Glutamatergic neuron (in vitro differentiated cells): ENCODE data around the gene CBR3. TPM values are rescaled to one million over a fixed set of nuclear protein-coding genes. Genes with fewer than 3 reads are reported as not detected.

ENCODE experiments used
- DNase-seq: peaks from one replicate; pipeline ENCODE4 v3.0.0; 2022
- H3K27ac Mint-ChIP-seq: one replicate; pipeline ENCODE4 v1.8.0; 2020; ENCODE audit warnings: mild to moderate bottlenecking, mixed read lengths, inconsistent platforms; ENCODE audit not compliant: unreplicated experiment
- H3K27me3 Mint-ChIP-seq: one replicate; pipeline ENCODE4 v1.8.0; 2020; ENCODE audit warnings: mild to moderate bottlenecking, moderate library complexity, mixed read lengths, inconsistent platforms; ENCODE audit not compliant: unreplicated experiment
- H3K36me3 Mint-ChIP-seq: one replicate; pipeline ENCODE4 v1.8.0; 2020; ENCODE audit warnings: mild to moderate bottlenecking, mixed read lengths, inconsistent platforms; ENCODE audit not compliant: unreplicated experiment
- H3K4me1 Mint-ChIP-seq: one replicate; pipeline ENCODE4 v1.8.0; 2020; ENCODE audit warnings: mild to moderate bottlenecking, low read depth, mixed read lengths, inconsistent platforms; ENCODE audit not compliant: unreplicated experiment
- H3K4me3 Mint-ChIP-seq: one replicate; pipeline ENCODE4 v1.8.0; 2020; ENCODE audit warnings: mild to moderate bottlenecking, mixed read lengths, inconsistent platforms; ENCODE audit not compliant: unreplicated experiment
- H3K9me3 Mint-ChIP-seq: one replicate; pipeline ENCODE4 v1.8.0; 2020; ENCODE audit warnings: mild to moderate bottlenecking, moderate library complexity, mixed read lengths, inconsistent platforms; ENCODE audit not compliant: unreplicated experiment
- total RNA-seq: library from RNA; stranded (reverse); fragmentation: NEBNext Ultra II Directional; extraction: Animal tissue kit (Norgen Biotek cat#: 25700); gene quantifications from one replicate; pipeline ENCODE4 v1.2.1, GENCODE V29; 2021; ENCODE audit not compliant: unreplicated experiment
- TF ChIP-seq, protein P1 (sequence below): fragments of 200-600 bp; sonication (generic); IDR thresholded peaks from one replicate; pipeline ENCODE4 v1.5.0; 2021; ENCODE audit not compliant: partially characterized antibody, unreplicated experiment

CBR3 gene
- total RNA-seq, 1 donor from 2014 or later = not detected

DNA sequence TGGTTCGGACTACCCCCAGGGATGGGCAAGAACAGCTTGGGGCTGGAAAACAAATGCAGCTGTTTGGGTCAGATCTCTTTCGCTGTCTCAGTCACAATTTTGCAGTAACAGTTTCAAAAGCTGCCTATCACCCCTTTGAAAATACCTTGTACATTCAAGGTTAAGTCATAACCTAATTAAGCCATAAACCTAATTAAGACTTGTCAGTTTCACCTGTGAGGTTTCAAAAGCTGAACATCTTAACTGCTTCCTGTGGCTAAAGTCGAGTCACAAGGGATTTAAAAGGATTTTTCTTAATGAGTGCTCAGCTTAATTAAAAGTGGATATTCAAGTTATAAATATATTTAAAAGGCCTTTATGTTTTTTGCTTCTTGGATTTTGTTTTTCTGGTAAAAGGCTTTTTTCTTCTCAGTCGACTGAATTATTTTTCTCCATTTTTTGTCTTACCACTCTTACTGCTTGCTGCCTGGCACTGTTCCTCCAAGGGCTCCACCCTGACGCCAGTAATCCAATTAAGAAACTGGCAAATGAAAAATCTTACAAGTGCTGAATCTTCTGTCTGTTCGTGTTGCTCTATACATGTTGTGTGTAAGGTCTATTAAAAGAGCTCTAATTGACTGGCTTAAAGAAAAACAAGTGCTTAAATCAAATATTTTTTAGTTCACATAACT is 33.8 kb upstream of the CBR3 start:
- Mint-ChIP-seq H3K9me3 (no peaks in the 10 kb centered on the region), H3K4me3 (no peak overlapping the region), H3K27me3 (peaks cover 2% of the 10 kb centered on the region), H3K27ac (no peak overlapping the region), H3K4me1 (peaks cover 7% of the 10 kb centered on the region), H3K36me3 (no peaks in the 10 kb centered on the region)
- TF ChIP-seq, protein P1, sequence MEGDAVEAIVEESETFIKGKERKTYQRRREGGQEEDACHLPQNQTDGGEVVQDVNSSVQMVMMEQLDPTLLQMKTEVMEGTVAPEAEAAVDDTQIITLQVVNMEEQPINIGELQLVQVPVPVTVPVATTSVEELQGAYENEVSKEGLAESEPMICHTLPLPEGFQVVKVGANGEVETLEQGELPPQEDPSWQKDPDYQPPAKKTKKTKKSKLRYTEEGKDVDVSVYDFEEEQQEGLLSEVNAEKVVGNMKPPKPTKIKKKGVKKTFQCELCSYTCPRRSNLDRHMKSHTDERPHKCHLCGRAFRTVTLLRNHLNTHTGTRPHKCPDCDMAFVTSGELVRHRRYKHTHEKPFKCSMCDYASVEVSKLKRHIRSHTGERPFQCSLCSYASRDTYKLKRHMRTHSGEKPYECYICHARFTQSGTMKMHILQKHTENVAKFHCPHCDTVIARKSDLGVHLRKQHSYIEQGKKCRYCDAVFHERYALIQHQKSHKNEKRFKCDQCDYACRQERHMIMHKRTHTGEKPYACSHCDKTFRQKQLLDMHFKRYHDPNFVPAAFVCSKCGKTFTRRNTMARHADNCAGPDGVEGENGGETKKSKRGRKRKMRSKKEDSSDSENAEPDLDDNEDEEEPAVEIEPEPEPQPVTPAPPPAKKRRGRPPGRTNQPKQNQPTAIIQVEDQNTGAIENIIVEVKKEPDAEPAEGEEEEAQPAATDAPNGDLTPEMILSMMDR = no peak
- no peak for DNase-seq

DNA sequence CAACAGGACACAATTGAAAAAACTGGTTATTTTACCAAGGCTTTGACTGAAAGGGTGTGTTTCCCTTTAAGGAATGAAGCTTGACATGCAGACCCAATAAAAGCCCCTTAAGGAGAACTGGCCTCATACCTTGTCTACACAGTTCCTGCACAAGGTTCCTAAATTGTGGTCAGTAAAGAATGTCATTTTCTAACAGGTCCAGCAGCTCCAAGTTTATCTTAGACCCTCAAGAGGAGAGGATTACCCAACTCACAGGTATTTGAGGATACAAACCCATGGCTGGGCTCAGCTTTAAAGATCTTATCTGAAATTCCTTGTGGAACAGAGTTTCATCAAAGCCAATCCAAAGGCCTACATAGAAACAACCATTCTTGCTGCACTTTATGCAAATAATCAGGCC is 31.4 kb upstream of the CBR3 start:
- Mint-ChIP-seq H3K4me3 (no peak overlapping the region), H3K4me1 (peaks cover 7% of the 10 kb centered on the region)
- DNase-seq = no peak

DNA sequence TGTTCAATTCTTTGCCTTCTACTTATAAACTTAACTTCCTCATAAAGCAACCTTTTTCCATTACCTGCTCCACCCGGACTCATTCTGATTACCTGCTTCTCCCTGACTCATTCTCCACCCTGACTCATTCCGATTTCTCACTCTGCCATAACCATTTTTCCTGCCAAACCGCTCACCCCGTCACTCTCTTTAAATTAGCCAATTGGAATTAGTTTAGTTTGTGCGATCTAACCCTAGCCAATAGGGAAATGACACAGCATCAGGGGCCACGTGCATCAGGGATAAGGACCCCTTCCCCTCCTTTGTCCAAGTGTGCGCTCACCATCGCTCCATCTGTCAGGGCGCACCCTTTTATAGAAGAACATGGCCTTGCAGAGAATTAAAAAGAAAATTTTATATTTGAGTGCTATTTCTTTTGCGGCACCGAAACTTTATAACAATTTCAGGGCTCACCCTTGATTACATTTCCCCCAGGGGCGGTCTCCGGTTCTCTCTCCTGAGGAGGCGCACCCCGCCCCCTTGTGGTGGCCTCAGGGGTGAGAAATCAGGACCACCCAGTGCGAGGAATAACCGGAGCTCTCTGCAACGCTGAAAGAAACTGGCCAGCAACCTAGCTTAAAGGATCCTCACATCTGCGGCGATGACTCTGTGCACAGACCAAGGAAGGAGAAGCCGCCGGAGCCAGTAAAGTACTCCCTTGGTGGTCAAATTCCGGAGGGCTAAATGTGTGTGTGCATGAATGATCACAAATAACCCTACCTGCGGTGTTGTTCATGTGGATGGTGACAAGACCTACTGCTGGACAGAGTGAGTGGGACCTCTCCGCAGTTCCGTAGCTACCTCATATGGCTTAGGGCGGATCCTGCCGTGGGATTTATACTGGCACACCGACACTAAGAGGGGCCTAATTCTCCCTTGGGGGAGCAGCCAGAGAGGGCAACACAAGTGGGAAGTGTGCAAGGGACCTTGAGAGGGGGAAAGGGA is 30.3 kb upstream of the CBR3 start:
- H3K9me3 Mint-ChIP-seq = peaks cover 2% of the 10 kb centered on the region
- no peaks in the 10 kb centered on the region for H3K36me3 Mint-ChIP-seq
- H3K4me1 Mint-ChIP-seq = peaks cover 15% of the 10 kb centered on the region
- peak overlapping the region; percentile 63 for H3K27ac Mint-ChIP-seq
- H3K4me3 Mint-ChIP-seq = peak overlapping the region; percentile 78
- peaks cover 3% of the 10 kb centered on the region for H3K27me3 Mint-ChIP-seq
- TF ChIP-seq, protein P1 = peak; percentile 72
- DNase-seq = peak; percentile 77

More for the DNA sequence above, 31.4 kb upstream of the CBR3 start:
- TF ChIP-seq, protein P1 = no peak
- no peaks in the 10 kb centered on the region for H3K9me3 Mint-ChIP-seq
- peaks cover 3% of the 10 kb centered on the region for H3K27me3 Mint-ChIP-seq
- no peak overlapping the region for H3K27ac Mint-ChIP-seq
- no peaks in the 10 kb centered on the region for H3K36me3 Mint-ChIP-seq

DNA sequence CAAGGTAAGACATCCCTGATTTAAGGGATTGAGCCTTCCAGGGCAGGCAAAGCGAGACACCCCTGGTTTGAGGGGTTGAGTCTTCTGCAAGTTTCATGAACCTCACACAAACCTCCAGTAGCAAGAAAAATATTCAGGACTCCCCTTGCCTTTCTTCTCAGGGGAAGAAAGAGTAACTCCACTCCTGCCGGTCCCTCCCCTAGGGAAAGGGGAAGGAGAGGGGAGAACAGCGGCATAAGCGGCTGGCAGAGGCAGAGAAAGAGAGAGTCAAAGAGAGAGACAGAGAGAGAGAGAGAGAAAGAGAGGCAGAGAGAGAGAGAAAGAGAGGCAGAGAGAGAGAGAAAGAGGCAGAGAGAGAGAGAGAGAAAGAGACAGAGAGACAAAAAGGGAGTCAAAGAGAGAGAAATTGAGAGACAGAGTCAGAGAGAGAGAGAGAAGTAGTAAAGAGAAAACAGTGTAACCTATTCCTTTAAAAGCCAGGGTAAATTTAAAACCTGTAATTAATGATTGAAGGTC is 29.5 kb upstream of the CBR3 start:
- H3K9me3 Mint-ChIP-seq = peaks cover 2% of the 10 kb centered on the region
- no peak for DNase-seq
- peaks cover 3% of the 10 kb centered on the region for H3K27me3 Mint-ChIP-seq
- TF ChIP-seq, protein P1 = no peak
- no peaks in the 10 kb centered on the region for H3K36me3 Mint-ChIP-seq
- peak overlapping the region; percentile 78 for H3K4me3 Mint-ChIP-seq
- H3K4me1 Mint-ChIP-seq = peaks cover 15% of the 10 kb centered on the region
- no peak overlapping the region for H3K27ac Mint-ChIP-seq
